Activated CD4-positive, CD25-positive, alpha-beta regulatory T cell (primary cell): ENCODE results near the gene TACR2.
A peak's percentile ranks its signal among the peaks of the same experiment; 100 is the strongest.

ENCODE experiments used
- DNase-seq, 4 experiments: peaks; one replicate each; lab custom pipeline; 2025; lab: John Stamatoyannopoulos, UW

The TACR2 gene

GRCh38 chr10:69419096-69419743 is 2.5 kb upstream of the TACR2 start:
- no peak for DNase-seq

DNA sequence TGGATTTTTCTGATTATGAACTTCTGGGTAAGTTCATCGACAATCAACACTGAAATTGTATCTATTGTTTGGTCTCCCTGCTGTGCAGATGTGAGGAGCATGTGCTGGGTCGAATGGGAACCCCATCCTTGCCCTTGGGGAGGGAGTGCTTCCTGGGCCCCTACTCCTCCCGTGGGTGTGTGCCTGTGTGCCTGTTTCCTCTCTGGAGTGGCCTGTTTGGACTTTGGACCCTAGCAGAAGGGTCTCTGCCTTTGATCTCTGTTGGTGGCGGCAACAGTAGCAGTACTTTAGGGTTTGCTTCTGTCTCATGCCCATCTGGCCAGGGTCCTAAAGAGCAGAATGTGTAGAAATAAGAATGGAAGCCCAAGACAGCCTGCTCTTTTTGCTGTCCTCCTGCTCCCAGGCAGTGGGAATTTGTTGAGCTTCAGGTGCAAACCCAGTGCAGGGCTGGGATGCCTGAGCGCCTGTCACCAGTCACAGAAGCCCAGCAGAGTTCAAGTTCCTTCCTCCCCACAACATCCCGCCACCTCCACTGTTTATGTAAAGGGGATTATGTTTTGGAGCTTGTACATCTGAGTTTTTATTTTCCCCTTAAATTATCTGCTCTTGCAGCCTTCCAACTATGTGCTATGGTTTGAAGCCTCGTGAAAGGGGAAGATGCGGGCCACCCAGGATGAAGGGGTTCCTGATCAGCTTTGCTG is 1.5 kb upstream of the TACR2 start:
- no peak for DNase-seq

GRCh38 chr10:69417542-69417941 is 824 bp upstream of the TACR2 start:
- no peak for DNase-seq

GRCh38 chr10:69415951-69416350 is 767 bp downstream of the TACR2 start:
- DNase-seq: no peak

DNA sequence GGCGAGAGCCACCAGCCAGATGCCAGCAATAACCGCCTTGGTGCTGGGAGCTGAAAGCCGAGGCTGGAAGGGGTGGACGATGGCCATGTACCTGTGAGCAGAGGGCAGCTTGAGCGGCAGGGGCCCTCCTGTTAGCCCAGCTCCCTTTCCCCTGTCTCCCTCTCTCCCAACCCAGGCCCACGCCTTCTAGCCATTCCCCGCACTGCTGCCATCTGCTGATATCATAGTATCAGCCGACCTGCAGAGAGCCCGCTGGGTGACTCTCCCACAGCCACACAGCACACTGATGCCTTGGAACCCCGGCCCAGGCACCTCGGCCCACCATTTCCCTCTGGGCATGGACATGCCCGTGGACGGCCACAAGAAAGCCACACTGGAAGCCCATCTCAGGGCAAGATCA is 1.7 kb downstream of the TACR2 start:
- no peak for DNase-seq

- DNase-seq: no peak
These were observed 2.4 kb downstream of the TACR2 start for GRCh38 chr10:69414036-69415018.

- DNase-seq: no peak
These were observed 3.4 kb downstream of the TACR2 start for GRCh38 chr10:69413221-69413865.

DNA sequence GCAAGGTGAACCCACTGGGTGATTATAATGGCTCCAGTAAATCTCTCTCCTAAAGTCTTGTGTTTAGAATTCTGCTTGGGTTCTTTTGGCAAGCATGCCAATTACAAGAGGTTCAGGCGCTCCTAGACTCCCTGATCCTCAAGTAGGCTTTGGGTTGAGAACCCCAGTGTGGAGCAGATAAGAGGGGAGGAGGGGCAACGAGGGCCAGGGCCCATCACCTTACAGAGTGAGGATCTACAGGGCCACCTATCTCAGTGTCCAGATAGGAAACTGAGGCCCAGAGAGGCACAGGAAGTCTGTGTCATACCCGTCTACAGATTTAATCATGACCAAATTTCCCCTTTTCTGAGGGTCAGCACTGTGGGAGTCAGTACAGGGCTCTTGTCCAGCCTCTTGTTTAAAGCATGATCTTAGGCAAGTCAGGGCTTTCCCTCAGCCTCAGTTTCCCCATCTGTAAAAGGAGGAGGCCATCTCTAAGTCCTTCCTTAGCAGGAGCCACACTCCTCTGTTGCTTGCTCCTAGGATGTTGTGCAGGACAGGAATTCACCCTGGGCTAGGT is 4.4 kb downstream of the TACR2 start:
- no peak for DNase-seq

DNA sequence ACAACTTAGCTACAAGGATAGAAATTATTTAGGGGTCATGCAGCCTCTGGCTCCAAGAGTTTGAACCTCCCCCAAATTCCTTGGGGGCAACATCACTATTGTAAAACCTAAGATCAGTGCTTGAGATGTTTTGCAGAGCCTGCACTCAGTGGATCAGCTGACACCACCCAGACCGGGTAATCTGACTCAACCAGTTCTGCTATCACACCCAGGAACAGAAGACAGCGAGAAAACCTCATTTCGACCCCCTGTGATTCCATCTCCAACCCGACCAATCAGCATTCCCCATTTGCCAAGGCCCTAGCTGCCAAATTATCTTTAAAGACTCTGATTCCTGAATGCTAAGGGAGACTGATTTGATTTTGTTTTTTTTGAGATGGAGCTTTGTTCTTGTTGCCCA is 5.2 kb downstream of the TACR2 start:
- no peak for DNase-seq

GRCh38 chr10:69410487-69410886 is 6.2 kb downstream of the TACR2 start:
- DNase-seq: no peak

- DNase-seq: no peak
These were observed 6.8 kb downstream of the TACR2 start for GRCh38 chr10:69409968-69410367.

GRCh38 chr10:69409176-69409495 is 7.6 kb downstream of the TACR2 start:
- no peak for DNase-seq

DNA sequence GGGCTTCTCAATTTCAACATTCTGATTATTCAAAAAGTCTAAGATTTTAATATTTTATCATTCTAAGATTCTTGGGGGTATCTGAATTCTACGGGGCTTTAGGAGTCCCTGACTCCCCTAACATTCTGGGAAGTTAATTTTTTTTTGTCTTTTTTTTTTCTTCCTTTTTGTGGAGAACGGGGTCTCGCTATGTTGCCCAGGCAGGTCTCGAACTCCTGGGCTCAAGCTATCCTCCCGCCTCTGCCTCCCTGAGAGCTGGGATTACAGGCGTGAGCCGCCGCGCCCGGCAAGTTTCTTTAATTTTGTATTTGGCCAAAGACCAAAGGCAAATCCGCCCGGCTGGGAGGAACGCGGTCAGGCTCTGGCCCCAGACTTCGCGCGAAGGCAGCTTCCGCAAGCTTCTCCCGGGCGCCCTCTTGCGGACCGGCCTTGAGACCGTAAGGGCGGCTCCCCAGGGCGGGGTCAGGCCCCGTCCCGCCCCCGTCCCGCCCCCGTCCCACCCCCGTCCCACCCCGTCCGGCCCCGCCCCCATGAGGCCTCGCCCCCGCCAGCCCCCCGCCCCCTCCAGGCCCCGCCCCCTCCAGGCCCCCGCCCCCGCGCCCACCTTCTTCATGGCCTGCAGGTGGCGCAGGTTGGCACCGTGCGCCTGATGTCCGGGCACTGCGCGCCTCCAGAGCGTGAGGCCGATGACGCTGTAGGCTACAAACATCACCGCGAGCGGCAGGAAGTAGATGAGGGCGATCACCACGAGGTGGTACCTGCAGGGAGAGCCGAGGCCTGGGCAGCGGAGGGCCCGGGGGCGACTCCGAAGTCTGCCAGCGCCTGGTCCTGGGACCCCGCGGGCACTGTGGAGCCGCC is 8.2 kb downstream of the TACR2 start:
- DNase-seq: peak; percentile 91 to 96 (median 94)

- no peak for DNase-seq
These were observed 9.0 kb downstream of the TACR2 start for GRCh38 chr10:69407621-69408301.

GRCh38 chr10:69406816-69407580 is 9.7 kb downstream of the TACR2 start:
- DNase-seq: no peak

- no peak for DNase-seq
These were observed 10.4 kb downstream of the TACR2 start for GRCh38 chr10:69406302-69406811.

GRCh38 chr10:69405221-69405620 is 11.5 kb downstream of the TACR2 start:
- no peak for DNase-seq

- no peak for DNase-seq
These were observed 11.9 kb downstream of the TACR2 start for GRCh38 chr10:69404786-69405185.

GRCh38 chr10:69403519-69403918 is 13.2 kb downstream of the TACR2 start:
- DNase-seq: no peak
